Fibroblast of skin of left quadriceps (primary cell): ENCODE data around the gene IFNB1.

Experiments used
- DNase-seq, 2 experiments: peaks; one replicate each; pipeline ENCODE4 v3.0.0-alpha.2; 2013; ENCODE audit warnings: low read depth in 2 of 2

Gene IFNB1

GRCh38 chr9:21077781-21078180 lies at the start of gene IFNB1:
IFNB1 (minus strand) TSS chr9:21077942; CDS start chr9:21077869, 73 bp downstream.
- DNase-seq: no peak

- no peak for DNase-seq
Measured at GRCh38 chr9:21121595-21122251, 44.0 kb upstream of the IFNB1 start.

- DNase-seq: no peak
Measured at GRCh38 chr9:21121079-21121478, 43.3 kb upstream of the IFNB1 start.

GRCh38 chr9:21119093-21119770 lies 41.5 kb upstream of the IFNB1 start:
- DNase-seq: no peak

GRCh38 chr9:21114311-21114710 lies 36.6 kb upstream of the IFNB1 start:
- DNase-seq: no peak

- peak; percentile 59 to 63 for DNase-seq
Measured at GRCh38 chr9:21110708-21111576, 33.2 kb upstream of the IFNB1 start.

- no peak for DNase-seq
Measured at GRCh38 chr9:21104787-21105186, 27.0 kb upstream of the IFNB1 start.

- no peak for DNase-seq
Measured at GRCh38 chr9:21102305-21102704, 24.6 kb upstream of the IFNB1 start.

GRCh38 chr9:21097817-21098216 lies 20.1 kb upstream of the IFNB1 start:
- DNase-seq: no peak

- DNase-seq: no peak
Measured at GRCh38 chr9:21096901-21097255, 19.1 kb upstream of the IFNB1 start.

- peak; percentile 9 to 20 for DNase-seq
Measured at GRCh38 chr9:21096172-21096900, 18.6 kb upstream of the IFNB1 start.

GRCh38 chr9:21095561-21095960 lies 17.8 kb upstream of the IFNB1 start:
- DNase-seq: no peak

GRCh38 chr9:21086538-21086937 lies 8.8 kb upstream of the IFNB1 start:
- no peak for DNase-seq

- no peak for DNase-seq
Measured at GRCh38 chr9:21085005-21085404, 7.3 kb upstream of the IFNB1 start.

GRCh38 chr9:21084242-21084850 lies 6.6 kb upstream of the IFNB1 start:
- no peak for DNase-seq

- no peak for DNase-seq
Measured at GRCh38 chr9:21082671-21083070, 4.9 kb upstream of the IFNB1 start.

GRCh38 chr9:21081999-21082398 lies 4.3 kb upstream of the IFNB1 start:
- DNase-seq: no peak

GRCh38 chr9:21081451-21081850 lies 3.7 kb upstream of the IFNB1 start:
- no peak for DNase-seq

GRCh38 chr9:21080793-21081192 lies 3.1 kb upstream of the IFNB1 start:
- DNase-seq: no peak

GRCh38 chr9:21078702-21079101 lies 960 bp upstream of the IFNB1 start:
- no peak for DNase-seq

- no peak for DNase-seq
Measured at GRCh38 chr9:21075484-21075883, 2.3 kb downstream of the IFNB1 start.

- no peak for DNase-seq
Measured at GRCh38 chr9:21070906-21071305, 6.8 kb downstream of the IFNB1 start.
